PFSK-1 (cell line): ENCODE results near the gene ADD3.

ENCODE experiments used
- FOXP2 ChIP-seq: optimal IDR thresholded peaks from 2 replicates; pipeline ENCODE3; 2011; ENCODE audit warnings: borderline replicate concordance, control low read depth, inconsistent platforms; ENCODE audit not compliant: insufficient read depth; ENCODE audit errors: extremely low read length, extremely low read depth
- POLR2AphosphoS5 ChIP-seq: IDR thresholded peaks from 2 replicates; pipeline ENCODE4 v1.6.1; 2012; ENCODE audit warnings: low read depth, mild to moderate bottlenecking, control low read depth, low read length, moderate library complexity
- REST ChIP-seq, 2 experiments: IDR thresholded peaks; 2 replicates each; pipeline versions ENCODE4 v1.6.1 to v1.8.0; 2011 to 2012; ENCODE audit warnings: low read depth in 2 of 2, low read length in 2 of 2, control low read depth in 1 of 2, inconsistent platforms in 1 of 2, mild to moderate bottlenecking in 1 of 2, moderate library complexity in 1 of 2; ENCODE audit not compliant: insufficient read depth in 1 of 2
- SIN3A ChIP-seq: IDR thresholded peaks from 2 replicates; pipeline ENCODE4 v1.6.1; 2012; ENCODE audit warnings: mild to moderate bottlenecking, low read length, moderate library complexity, borderline replicate concordance; ENCODE audit not compliant: insufficient read depth
- TAF1 ChIP-seq: IDR thresholded peaks from 2 replicates; pipeline ENCODE4 v1.6.1; 2012; ENCODE audit warnings: low read length, control low read depth, borderline replicate concordance; ENCODE audit not compliant: insufficient read depth

GRCh38 chr10:110170142-110170971 is 162.6 kb downstream of the ADD3 start:
- no peak for TF ChIP-seq TAF1
- no peak for TF ChIP-seq POLR2AphosphoS5
- TF ChIP-seq REST (IDR thresholded peaks at IDR 0.05; ENCODE audit: insufficient read depth in 1 of 2, low read depth in 2 of 2, low read length in 2 of 2) = no peak
- TF ChIP-seq SIN3A = no peak
- no peak for TF ChIP-seq FOXP2
